Erythroblast (primary cell): ENCODE data around the gene TNFRSF19.

Experiments used
- GATA1 ChIP-seq: IDR thresholded peaks from 2 replicates; pipeline ENCODE4 v1.6.1; 2011; ENCODE audit warnings: low read depth, mild to moderate bottlenecking, control low read depth, low read length, moderate library complexity
- POLR2A ChIP-seq: IDR thresholded peaks from 2 replicates; pipeline ENCODE4 v1.6.1; 2011; ENCODE audit warnings: mild to moderate bottlenecking, low read length

DNA sequence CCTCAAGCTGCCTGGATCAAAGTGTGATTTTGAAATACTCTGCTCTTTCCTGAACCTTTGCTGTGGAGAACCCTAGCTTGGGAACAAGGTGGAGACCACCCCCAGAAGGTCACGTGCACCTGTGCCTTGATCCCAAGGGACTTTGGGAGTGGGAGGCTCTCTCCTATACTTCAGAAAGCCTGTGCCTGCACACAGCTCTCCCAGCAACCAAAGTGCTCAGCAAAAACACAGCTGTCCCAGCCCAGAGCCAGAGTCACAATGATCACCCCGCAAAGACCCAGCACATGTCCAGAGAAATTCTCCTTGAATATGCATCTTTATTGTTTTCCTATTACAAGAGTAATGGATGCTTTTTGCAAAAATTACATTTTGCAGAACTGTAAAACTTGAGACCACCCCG, 43.4 kb downstream of the TNFRSF19 start:
- TF ChIP-seq POLR2A = no peak
- TF ChIP-seq GATA1 = no peak
